GM19324 (cell line): ENCODE results near the gene ISCU.
A peak's percentile ranks its signal among the peaks of the same experiment; 100 is the strongest.

Experiments used
- ATAC-seq: cut with Tn5 transposase; IDR thresholded peaks from one replicate; pipeline ENCODE4 v1.9.1; 2021; ENCODE audit warnings: mild to moderate bottlenecking, moderate library complexity; ENCODE audit not compliant: unreplicated experiment, low FRiP score

Gene ISCU

DNA sequence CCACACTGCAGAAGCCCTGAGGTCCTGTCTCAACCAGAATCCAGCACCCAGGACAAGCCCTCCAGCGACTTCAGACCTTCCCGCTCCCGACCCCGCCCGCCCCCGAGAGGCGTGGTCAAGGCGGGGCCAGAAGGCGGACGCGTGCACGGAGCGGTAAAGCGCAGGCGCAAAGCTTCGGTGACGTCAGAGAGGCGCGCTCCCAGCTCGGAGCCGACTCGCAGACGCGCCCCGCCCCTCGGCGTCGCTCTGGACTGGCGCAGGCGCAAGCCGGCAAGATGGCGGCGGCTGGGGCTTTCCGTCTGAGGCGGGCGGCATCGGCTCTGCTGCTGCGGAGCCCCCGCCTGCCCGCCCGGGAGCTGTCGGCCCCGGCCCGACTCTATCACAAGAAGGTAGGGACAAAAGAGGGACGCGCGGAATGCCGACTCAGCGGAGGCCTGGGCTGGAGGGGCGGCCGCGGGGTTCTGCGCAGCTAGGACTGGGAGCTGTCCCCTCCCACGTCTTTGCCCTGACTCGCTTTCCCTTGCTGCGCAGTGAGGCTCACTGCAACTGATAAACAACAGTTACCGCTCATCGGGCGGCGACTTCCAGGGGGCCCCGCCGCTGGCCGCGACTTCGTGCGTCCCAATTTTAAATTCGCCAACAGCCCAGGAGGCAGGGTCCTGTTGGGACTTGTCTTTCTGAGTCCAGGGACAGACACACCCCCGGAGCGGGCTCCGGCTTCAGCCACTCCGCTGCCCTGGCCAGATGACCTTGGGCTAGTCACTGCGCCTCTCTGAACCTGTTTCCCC lies at the start of gene ISCU:
ISCU (plus strand) TSS at position 249 of the 788 bp plus-strand sequence; CDS start at position 276, 27 bp downstream.
- ATAC-seq = peak; percentile 74

DNA sequence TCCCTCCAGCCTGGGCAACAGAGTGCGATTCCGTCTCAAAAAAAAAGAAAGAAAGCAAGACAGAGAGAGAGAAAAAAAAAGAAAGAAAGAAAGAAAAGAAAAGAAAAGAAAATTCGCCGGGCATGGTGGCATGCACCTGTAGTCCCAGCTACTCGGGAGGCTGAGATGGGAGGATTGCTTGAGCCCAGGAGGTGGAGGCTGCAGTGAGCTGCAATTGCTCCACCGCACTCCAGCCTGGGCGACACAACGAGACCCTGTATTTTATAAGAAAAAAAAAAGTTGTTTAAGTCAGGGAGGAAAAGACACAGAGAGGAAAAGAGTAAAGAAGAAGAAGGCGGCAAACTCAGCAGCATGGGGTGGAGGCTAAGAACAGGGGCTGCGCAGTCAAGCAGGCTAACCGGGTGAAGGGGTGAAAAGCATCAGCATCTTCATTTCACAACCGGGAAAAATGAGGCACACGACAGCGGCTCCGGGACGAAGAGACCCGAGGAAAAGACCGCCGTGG lies 47.9 kb upstream of the ISCU start:
- ATAC-seq = peak; percentile 0

DNA sequence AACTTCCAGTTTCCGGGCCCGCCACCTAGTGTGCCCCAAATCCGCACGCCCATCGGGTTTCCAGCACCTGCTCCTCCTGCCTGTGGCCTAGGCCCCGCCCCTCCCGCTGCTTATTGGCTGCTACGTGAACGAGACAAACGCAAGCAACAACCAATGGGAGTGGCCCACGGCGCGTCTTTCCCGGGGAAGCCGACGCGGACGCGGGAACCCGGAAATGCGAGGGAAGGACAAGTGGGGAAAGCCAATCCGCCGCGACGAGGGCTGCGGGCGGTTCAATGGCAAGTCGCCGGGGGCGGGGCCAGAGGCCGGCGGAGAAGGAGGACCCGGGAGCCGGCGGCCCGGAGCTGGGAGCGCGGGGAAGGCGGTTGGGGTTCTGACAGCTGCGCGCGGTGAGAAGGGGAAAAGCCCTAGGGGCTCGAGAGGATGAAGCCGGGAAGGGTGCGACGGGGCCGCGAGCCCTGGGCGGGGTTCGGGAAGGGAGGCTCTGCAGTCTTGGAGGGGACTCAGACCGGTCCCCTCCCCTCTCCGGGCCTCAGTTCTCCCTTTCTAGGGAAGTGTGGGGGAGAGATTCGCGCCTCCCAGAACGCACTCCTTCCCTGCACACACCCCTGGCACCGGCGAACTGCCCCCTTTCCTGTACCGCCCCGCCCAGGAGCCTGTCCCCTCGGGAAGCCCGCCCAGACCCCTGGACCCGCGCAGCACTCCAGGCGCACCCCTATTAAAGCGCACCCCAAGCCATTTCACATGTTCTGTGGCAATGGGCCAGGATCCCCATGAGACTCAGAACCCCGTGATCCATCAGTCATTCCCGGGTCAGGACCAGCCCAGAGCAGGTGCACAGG lies 47.2 kb upstream of the ISCU start, which contains the start of gene FICD:
FICD (plus strand) TSS at position 305 of the 842 bp plus-strand sequence. CDS start 1,696 bp downstream, outside the sequence.
- ATAC-seq = peak; percentile 89

DNA sequence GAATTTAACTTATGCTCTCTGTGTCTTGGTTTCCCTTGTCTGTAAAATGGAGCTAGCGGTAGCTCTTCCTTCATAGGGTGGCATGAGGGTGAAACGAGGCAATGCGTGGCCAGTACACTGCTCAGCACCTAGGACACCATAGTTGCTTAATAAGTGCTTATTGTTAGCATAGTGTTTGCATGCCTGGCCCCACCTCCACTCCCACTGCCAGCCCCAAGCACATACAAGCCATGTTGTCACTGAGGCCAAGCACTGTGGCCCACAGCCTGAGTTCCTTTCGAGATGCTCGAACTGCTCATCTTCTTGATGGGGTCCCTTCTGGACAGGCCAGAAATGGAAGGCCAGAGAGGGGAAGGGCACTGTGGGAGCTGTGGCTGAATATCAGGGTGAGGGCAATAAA lies 46.5 kb upstream of the ISCU start:
- ATAC-seq = no peak

DNA sequence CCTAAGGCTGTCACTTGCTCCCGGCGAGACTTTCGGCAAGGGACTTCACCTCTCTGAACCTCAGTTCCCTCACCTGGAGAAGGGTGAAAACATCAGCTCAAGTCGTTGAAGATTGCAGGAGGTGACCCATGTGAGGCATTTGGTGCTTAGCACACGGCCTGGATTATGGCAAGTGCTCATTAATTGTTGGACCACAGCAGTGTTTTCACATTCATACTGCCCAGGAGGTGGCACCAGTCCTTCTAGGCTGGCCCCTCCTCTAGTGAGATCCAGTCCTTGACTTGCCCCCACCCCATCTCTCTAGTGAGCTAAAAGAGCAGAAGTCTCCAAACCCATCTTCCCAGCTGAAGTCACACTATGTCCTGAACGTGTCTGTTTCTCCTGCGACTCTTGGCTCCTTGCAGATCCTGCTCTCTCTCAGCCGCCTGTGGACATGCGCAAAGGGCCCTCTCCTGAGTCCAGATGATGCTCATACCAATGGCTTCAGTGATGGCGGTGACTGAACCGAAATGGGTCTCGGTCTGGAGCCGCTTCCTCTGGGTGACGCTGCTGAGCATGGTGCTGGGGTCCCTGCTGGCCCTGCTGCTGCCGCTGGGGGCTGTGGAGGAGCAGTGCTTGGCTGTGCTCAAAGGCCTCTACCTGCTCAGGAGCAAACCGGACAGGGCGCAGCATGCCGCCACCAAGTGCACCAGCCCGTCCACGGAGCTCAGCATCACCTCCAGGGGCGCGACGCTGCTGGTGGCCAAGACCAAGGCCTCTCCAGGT lies 45.7 kb upstream of the ISCU start:
- no peak for ATAC-seq

DNA sequence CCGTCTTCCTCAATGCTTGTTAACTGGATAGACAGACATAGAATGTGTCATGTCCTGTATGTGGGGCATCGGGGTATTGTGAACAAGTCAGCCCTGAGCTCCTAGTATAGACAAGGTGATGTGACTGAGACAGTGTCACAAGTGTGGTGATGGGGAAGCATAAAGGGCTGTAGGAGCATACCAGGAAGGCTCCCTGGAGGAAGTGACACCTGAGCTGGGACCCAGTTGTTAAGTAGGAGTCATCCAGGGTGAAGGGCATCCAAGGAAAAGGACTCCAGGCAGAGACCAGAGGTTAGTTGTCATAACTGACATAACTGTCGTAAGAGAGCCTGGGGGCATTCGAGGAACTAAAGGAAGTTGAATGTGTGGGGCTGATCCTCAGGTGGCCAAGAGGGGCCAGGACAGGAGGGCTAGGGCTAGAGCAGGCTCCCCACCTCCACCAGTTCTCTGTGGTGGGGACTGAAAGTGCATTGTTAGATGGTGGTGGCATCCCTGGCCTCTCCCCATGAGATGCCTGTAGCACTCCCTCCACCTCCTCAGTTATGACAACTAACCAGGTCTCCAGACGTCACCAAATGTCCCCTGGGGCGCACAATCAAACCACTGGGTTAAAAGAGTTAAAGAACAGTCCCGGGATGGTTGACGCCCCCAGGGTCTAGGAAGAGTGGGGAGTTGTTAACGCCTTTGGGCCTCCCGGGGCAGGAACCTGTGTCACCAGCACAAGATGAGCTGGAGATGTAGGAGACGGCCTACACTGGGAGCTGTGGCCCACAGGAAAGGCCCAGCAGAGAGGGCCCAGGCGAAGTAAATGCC lies 44.9 kb upstream of the ISCU start:
- ATAC-seq = no peak

DNA sequence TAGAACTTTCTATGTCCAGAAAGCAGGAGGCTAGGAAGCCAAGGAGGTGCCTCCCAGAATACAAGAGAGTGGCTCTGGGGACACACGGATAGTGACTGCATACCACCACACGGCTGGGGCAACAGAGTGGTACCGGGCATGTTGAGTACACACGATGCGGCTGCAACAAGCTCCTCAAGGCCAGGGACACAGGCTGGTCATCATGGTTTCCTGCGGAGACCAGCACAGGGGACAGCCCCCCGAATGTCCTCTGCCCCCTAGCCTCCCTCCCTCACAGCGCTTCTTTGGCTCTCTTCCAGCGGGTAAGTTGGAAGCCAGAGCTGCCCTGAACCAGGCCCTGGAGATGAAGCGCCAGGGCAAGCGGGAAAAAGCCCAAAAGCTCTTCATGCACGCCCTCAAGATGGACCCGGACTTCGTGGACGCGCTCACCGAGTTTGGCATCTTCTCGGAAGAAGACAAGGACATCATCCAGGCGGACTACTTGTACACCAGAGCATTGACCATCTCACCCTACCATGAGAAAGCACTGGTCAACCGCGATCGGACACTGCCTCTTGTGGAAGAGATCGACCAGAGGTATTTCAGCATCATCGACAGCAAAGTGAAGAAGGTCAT lies 44.2 kb upstream of the ISCU start:
- ATAC-seq = no peak

DNA sequence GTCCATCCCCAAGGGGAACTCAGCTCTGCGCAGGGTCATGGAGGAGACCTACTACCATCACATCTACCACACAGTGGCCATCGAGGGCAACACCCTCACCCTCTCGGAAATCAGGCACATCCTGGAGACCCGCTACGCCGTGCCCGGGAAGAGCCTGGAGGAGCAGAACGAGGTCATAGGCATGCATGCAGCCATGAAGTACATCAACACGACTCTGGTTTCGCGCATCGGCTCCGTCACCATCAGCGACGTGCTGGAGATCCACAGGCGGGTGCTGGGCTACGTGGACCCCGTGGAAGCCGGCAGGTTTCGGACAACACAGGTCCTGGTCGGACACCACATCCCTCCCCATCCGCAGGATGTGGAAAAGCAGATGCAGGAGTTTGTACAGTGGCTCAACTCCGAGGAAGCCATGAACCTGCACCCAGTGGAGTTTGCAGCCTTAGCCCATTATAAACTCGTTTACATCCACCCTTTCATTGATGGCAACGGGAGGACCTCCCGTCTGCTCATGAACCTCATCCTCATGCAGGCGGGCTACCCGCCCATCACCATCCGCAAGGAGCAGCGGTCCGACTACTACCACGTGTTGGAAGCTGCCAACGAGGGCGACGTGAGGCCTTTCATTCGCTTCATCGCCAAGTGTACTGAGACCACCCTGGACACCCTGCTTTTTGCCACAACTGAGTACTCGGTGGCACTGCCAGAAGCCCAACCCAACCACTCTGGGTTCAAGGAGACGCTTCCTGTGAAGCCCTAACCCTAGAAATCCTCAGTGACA lies 43.5 kb upstream of the ISCU start:
- no peak for ATAC-seq

DNA sequence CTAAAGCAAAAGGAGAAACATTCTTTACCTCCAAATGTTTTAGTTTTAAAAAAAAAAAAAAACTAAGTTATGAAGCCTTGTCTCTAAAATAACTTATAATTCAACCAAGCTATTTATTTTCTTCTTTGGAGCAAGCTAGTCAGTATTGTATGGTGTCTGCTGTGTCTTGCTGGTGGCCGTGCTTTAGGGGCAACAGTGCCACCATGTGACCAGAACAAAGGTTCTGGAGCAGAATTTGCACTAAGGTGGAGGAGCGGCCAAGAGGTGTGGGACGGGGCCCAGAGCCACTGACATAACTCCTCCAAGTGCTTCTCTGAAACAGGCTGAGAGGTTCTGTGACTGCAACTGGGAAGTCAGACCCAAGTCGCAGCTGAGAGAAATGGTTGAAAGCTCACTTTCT lies 42.8 kb upstream of the ISCU start:
- ATAC-seq = no peak

DNA sequence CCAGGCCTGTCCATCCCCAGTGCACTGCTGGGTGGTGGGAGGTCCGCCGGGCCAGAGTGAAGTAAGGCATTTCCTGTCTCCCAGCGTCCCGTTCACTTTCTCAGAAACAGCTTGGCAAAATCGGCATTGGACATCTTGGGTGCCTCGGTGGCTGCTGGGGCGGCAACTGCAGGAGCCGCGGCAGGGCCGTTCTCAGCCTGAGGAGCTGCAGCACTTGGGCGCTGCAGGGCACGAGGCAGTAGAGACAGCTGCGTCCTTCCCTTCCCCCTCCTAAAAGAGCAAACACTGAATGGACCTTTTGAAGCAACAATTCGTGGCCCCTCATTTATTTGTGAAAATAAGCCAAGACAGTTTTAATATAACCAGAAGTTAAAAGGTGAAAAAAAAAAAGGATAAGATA lies 39.0 kb upstream of the ISCU start:
- ATAC-seq = no peak

DNA sequence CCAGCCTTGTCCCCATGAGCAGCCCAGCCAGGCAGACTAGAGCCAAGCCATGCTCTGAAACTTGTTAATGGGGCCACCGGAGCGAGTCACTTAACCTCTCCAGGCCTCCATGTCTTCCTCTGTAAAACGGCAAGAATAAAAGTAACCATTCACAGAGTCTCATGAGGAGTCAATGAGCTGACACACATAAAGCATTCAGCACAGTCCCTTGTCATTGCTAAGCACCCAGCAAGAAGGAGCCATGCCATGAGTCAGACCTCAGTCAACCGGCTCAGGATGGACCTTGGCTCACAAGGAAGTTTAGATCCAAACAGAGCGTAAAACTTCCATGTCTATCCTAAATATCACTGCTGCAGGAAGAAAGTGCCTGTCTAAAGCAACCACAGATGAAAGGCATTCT lies 36.7 kb upstream of the ISCU start:
- no peak for ATAC-seq

DNA sequence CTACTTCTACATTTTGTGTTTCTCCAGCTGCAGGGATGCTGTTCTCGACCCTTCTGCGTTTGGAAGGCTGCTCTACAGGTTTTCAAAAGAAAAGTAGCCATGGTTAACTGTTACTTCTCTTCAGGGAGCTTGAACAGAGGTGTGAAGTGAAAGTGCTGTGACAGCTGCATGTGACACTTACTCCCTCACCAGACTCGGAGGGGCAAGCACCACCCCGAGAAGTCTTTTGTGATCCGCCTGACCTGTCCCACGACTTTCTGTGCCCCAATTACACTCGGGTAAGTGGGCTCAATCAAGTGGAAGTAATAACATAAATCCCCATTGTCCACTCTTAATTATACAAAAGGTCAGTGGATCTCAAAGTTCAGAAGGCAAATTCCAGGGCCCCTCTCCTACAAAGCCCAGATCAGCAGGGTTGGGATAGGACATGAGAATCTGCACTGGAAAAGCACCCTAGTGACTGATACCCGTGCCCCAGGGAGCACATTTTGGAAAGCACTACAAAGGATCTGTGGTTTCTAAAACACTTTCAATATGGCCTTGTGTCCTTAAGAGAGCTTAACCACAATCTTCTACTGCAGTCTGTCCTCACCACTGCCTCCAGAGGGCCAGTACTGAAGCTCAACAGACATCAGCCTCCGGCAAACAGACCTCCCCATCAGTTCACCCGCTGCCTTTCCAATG lies 35.8 kb upstream of the ISCU start:
- ATAC-seq = no peak

DNA sequence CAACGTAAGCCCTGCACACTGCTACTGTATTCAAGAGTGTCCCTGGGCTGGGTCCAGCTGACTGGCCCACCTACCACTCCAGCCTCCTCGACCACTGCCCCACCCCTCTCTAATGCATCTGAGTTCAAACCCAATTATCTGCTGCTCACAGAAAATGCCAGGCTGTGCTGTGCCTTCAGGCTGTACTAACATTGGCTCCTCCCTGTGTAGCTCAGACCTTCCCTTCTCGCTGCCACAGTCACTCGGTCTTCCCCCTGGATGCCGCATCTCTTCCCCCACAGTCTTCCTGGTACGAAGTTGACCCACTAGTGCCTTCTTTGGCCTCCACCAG lies 35.3 kb upstream of the ISCU start:
- no peak for ATAC-seq

DNA sequence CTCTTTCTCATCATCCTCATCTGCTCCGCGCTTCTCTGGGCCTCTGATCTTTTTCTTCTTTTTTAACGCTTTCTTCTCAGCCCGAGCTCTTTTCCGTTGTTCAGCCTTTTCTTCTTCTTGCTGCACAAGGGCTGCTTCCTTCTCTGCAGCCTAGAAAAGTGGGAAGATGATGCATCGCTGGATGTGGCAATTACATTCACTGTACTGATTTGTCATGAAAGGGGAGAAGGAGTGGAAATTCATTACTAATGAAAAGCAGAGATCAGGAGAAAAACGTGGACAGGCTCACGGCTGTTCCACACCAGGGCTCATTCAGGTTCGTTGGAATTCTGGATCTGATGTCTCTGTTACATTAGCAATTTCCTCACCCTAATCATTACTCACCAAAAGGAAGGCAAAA lies 32.2 kb upstream of the ISCU start:
- ATAC-seq = no peak

DNA sequence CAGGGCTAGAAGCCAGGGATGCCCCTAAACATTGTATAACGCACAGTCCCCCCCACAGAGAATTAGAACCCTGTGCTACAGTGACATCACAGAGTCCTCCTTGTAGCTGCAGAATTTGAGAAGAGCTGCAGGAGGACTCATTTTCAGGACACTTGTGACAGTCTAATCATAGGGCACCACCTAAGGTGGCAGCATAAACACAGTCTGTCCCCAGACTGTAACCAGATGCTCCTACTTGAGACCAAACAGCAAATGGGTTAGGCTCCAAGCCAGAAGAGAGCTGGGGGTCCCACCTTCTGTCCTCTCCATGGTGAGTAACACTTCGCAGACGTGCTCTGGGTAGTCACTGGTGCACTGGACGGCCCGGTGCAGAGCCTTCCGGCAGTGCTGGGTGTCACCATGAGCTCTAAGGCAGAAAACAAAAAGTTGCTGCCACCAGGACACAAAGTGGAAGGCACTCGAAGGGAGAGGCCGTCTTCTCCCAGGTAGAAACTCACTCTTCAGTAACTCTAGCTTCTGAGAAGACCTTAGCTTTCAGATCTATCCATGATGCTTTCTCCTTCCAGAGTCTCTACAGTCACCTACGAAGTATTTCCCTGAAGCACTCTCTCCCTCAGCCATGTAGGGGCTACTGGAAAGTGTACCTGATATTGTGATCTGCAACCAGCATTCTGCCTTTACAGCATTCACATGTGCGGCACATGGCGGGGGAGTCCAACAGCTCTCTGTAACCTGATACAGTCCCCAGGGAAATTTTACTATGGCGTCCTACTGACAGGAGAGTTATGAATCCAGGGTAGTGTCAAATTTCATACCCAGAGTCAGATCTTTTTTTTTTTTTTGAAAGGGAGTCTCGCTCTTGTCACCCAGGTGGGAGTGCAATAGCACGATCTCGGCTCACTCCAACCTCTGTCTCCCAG lies 30.2 kb upstream of the ISCU start:
- no peak for ATAC-seq

DNA sequence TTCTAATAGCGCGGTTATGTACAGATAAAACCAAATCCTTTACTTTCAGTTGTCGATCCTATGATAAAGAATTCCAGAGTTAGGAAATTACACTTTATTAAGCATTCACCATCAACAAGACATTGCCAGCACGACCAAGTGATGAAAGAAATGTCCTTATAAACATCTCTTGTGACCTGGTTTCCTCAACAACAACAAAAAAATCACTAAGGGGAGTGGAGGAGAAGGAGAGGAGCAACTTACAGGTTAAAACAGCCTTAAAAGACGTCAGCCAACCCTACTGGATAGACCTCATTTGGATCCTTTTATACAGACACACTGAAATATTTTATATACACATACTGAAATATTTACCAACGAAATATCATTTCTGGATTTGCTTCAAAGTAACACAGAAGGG lies 24.2 kb upstream of the ISCU start:
- ATAC-seq = no peak

DNA sequence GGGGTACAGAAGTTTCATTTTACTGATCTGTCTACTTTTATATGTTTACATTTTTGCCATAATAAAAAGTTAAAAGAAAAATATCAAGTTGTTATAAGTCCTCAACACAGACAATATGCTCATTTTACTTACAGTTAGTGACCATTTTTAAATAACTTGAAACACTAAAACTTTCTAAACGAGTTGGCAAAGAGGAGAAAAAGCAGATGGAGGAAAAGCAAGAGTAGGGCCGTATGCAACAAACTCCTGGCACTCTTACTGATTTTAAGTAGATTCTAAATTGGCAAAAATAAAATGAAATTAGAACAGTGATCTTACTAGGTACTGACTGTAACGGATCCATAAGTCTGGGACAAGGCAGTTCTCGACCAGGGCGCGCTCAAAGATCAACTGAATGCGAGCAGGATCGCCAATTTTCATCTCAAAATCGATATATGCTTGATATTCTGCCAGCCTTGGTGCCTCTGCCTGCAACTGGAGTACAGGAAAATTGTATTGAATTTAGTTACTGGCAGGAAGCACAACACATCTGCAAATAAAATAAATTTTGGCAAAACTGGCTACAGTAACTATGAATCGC lies 23.7 kb upstream of the ISCU start:
- ATAC-seq = no peak
